ENCODE measurements around the gene KDM1B.

DNA sequence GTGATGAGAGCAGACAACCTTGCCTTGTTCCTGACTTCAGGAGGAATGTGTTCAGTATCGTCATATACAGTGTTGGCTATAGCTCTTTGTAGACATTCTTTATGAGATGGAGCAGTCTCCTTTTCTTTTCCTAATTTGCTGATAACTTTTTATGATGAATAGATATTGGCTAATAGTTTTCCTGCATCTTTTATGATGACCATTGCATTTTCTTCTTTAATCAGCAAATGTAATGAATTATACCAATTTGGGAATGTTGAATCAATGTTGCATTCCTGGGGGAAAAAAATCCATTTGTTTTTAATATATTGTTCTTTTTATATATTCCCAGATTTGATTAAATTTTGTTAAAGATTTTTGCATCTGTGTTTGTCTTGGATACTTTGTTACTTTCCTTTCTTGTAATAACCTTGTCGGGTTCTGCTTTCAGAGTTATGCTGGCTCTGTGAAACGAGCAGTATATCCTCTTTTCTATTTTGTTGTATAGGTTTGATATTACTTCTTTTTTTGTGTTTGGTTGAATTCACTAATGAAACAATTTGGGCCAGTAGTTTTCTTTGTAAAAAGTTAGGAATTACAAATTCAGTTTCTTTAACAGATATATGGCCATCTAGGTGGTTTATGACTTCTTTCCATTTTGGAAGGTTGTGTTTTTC is 23.9 kb downstream of the KDM1B start:
- TF ChIP-seq, protein P1, sequence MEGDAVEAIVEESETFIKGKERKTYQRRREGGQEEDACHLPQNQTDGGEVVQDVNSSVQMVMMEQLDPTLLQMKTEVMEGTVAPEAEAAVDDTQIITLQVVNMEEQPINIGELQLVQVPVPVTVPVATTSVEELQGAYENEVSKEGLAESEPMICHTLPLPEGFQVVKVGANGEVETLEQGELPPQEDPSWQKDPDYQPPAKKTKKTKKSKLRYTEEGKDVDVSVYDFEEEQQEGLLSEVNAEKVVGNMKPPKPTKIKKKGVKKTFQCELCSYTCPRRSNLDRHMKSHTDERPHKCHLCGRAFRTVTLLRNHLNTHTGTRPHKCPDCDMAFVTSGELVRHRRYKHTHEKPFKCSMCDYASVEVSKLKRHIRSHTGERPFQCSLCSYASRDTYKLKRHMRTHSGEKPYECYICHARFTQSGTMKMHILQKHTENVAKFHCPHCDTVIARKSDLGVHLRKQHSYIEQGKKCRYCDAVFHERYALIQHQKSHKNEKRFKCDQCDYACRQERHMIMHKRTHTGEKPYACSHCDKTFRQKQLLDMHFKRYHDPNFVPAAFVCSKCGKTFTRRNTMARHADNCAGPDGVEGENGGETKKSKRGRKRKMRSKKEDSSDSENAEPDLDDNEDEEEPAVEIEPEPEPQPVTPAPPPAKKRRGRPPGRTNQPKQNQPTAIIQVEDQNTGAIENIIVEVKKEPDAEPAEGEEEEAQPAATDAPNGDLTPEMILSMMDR (IDR thresholded peaks at IDR 0.05; ENCODE audit: low read length) = no peak
- no peak for TF ChIP-seq EZH2 (optimal IDR thresholded peaks at IDR 0.05; ENCODE audit: low read depth, low read length)
